ENCODE results near the gene CYP2W1. TPM values are rescaled to one million over a fixed set of nuclear protein-coding genes. Genes with fewer than 3 reads are reported as not detected.
A peak's percentile ranks its signal among the peaks of the same experiment; 100 is the strongest.
"Not testable (repeated sequence)": the region's sequence is repeated elsewhere in the genome, so short reads cannot be mapped to it uniquely, and the experiment has no call there.

Gene CYP2W1
- total RNA-seq, 4 donors from 2014 or later: 5.7 to 18.6 (median 12.1) TPM

GRCh38 chr7:996079-996872 lies 13.3 kb downstream of the CYP2W1 start:
- no peaks in the 10 kb centered on the region for H3K27me3 ChIP-seq
- no peak overlapping the region for H3K4me3 ChIP-seq
- no peak for DNase-seq (ENCODE audit: low spot score in 2 of 2)
- no peaks in the 10 kb centered on the region for H3K9me3 ChIP-seq
- 67 to 69% methylated on average over 24 to 26 of the region's 38 CpGs for WGBS, 2 donors
- H3K36me3 ChIP-seq: peaks cover 0 to 42% (median 0%) of the 10 kb centered on the region in 3 donors
- TF ChIP-seq EP300 (IDR thresholded peaks at IDR 0.05) (peak in 1 of 2 donors; percentile 64), POLR2A (IDR thresholded peaks at IDR 0.05) (no peak), CTCF (IDR thresholded peaks at IDR 0.05) (no peak)
- peaks cover 0 to 75% (median 21%) of the 10 kb centered on the region in 4 donors for H3K4me1 ChIP-seq
- peak overlapping the region; percentile 14 to 84 (median 72) for H3K27ac ChIP-seq

- Histone ChIP-seq H3K9me3 (no peaks in the 10 kb centered on the region), H3K4me1 (peaks cover 0 to 62% (median 19%) of the 10 kb centered on the region in 4 donors), H3K27me3 (no peaks in the 10 kb centered on the region), H3K4me3 (no peak overlapping the region), H3K36me3 (peaks cover 0 to 42% (median 0%) of the 10 kb centered on the region in 3 donors), H3K27ac (peak overlapping the region; percentile 49 to 84 (median 66))
- no peak for DNase-seq (ENCODE audit: low spot score in 2 of 2)
- 63 to 69% methylated on average over 32 to 35 of the region's 45 CpGs for whole genome bisulfite sequencing, 2 donors
- TF ChIP-seq POLR2A (IDR thresholded peaks at IDR 0.05): no peak
- peak in 1 of 2 donors; percentile 21 for TF ChIP-seq EP300 (IDR thresholded peaks at IDR 0.05)
- peak in 1 of 5 experiments; percentile 16 for TF ChIP-seq CTCF (IDR thresholded peaks at IDR 0.05)
Observed at GRCh38 chr7:997404-998395, 14.7 kb downstream of the CYP2W1 start.

- no peaks in the 10 kb centered on the region for H3K27me3 ChIP-seq
- TF ChIP-seq POLR2A (IDR thresholded peaks at IDR 0.05): peak in 1 of 2 donors; percentile 23
- TF ChIP-seq CTCF (IDR thresholded peaks at IDR 0.05): no peak
- peak; percentile 18 to 73 for TF ChIP-seq EP300 (IDR thresholded peaks at IDR 0.05)
- 53 to 59% methylated on average over 28 of the region's 28 CpGs for WGBS, 2 donors
- peak overlapping the region; percentile 47 to 84 (median 69) for H3K27ac ChIP-seq
- H3K9me3 ChIP-seq: no peaks in the 10 kb centered on the region
- DNase-seq (ENCODE audit: low spot score in 2 of 2): no peak
- H3K4me3 ChIP-seq: peak overlapping the region in 1 of 4 donors; percentile 13
- H3K4me1 ChIP-seq: peaks cover 0 to 49% (median 11%) of the 10 kb centered on the region in 4 donors
- peaks cover 0 to 48% (median 0%) of the 10 kb centered on the region in 3 donors for H3K36me3 ChIP-seq
Observed at GRCh38 chr7:999149-999879, 16.3 kb downstream of the CYP2W1 start.

GRCh38 chr7:999941-1000935 lies 17.3 kb downstream of the CYP2W1 start:
- Histone ChIP-seq H3K9me3 (no peaks in the 10 kb centered on the region), H3K27ac (peak overlapping the region; percentile 47 to 84 (median 69)), H3K27me3 (no peaks in the 10 kb centered on the region), H3K36me3 (peaks cover 0 to 49% (median 0%) of the 10 kb centered on the region in 3 donors), H3K4me3 (no peak overlapping the region), H3K4me1 (peaks cover 0 to 57% (median 11%) of the 10 kb centered on the region in 4 donors)
- WGBS, 2 donors: 82 to 87% methylated on average over 16 to 41 of the region's 52 CpGs
- DNase-seq (ENCODE audit: low spot score in 2 of 2): no peak
- no peak for TF ChIP-seq CTCF (IDR thresholded peaks at IDR 0.05)
- TF ChIP-seq EP300 (IDR thresholded peaks at IDR 0.05): no peak
- no peak for TF ChIP-seq POLR2A (IDR thresholded peaks at IDR 0.05)

- Histone ChIP-seq H3K36me3 (peaks cover 0 to 46% (median 0%) of the 10 kb centered on the region in 3 donors), H3K4me1 (peaks cover 0 to 49% (median 11%) of the 10 kb centered on the region in 4 donors), H3K27ac (peak overlapping the region; percentile 47 to 84 (median 69))
- not testable (repeated sequence) for H3K27me3 ChIP-seq; DNase-seq (ENCODE audit: low spot score in 2 of 2); H3K4me3 ChIP-seq; H3K9me3 ChIP-seq
- 63 to 82% methylated on average over 7 to 8 of the region's 14 CpGs for WGBS, 2 donors
Observed at GRCh38 chr7:1001069-1001770, 18.2 kb downstream of the CYP2W1 start.

- 80 to 96% methylated on average over 3 to 4 of the region's 4 CpGs for WGBS, 2 donors
- H3K36me3 ChIP-seq: peaks cover 0 to 45% (median 0%) of the 10 kb centered on the region in 3 donors
- not testable (repeated sequence) for H3K9me3 ChIP-seq; H3K27me3 ChIP-seq; DNase-seq (ENCODE audit: low spot score in 2 of 2); H3K27ac ChIP-seq; H3K4me3 ChIP-seq
- peaks cover 0 to 41% (median 11%) of the 10 kb centered on the region in 4 donors for H3K4me1 ChIP-seq
Observed at GRCh38 chr7:1002026-1002425, 19.0 kb downstream of the CYP2W1 start.
